Mesothelial cell of epicardium (in vitro differentiated cells): ENCODE measurements around the gene CMTM4. TPM values are rescaled to one million over a fixed set of nuclear protein-coding genes. Genes with fewer than 3 reads are reported as not detected.
A peak's percentile ranks its signal among the peaks of the same experiment; 100 is the strongest.
"Not testable (repeated sequence)": the region's sequence is repeated elsewhere in the genome, so short reads cannot be mapped to it uniquely, and the experiment has no call there.

Experiments used
- DNase-seq, 2 experiments: peaks; one replicate each; pipeline ENCODE4 v3.0.0; 2021; ENCODE audit warnings: low spot score in 2 of 2; ENCODE audit not compliant: unreplicated experiment in 2 of 2
- H3K27ac Mint-ChIP-seq: 2 replicates; pipeline ENCODE4 v1.8.0; 2021; ENCODE audit warnings: mixed read lengths
- H3K27me3 Mint-ChIP-seq: 2 replicates; pipeline ENCODE4 v1.8.0; 2021; ENCODE audit warnings: low read depth, mixed read lengths
- H3K36me3 Mint-ChIP-seq: 2 replicates; pipeline ENCODE4 v1.8.0; 2021; ENCODE audit warnings: mixed read lengths
- H3K4me1 Mint-ChIP-seq: 2 replicates; pipeline ENCODE4 v1.8.0; 2021; ENCODE audit warnings: mixed read lengths
- H3K4me3 Mint-ChIP-seq: 2 replicates; pipeline ENCODE4 v1.8.0; 2021; ENCODE audit warnings: mild to moderate bottlenecking, moderate library complexity, mixed read lengths
- H3K9me3 Mint-ChIP-seq: 2 replicates; pipeline ENCODE4 v1.8.0; 2021; ENCODE audit warnings: mixed read lengths
- CTCF ChIP-seq: fragments of 200-600 bp; sonication (generic); IDR thresholded peaks from one replicate; pipeline ENCODE4 v1.5.0; 2021; ENCODE audit warnings: antibody characterized with exemption; ENCODE audit not compliant: unreplicated experiment
- total RNA-seq: library from RNA; stranded (reverse); gene quantifications from 3 replicates; pipeline ENCODE4 v1.2.1, GENCODE V29; 2021

The CMTM4 gene
- total RNA-seq, 1 donor from 2014 or later = 63.4 TPM

- H3K4me3 Mint-ChIP-seq = no peak overlapping the region
- no peak for TF ChIP-seq CTCF
- peaks cover 10% of the 10 kb centered on the region for H3K36me3 Mint-ChIP-seq
- peaks cover 12% of the 10 kb centered on the region for H3K4me1 Mint-ChIP-seq
- no peaks in the 10 kb centered on the region for H3K9me3 Mint-ChIP-seq
- no peak overlapping the region for H3K27ac Mint-ChIP-seq
- H3K27me3 Mint-ChIP-seq = no peaks in the 10 kb centered on the region
- no peak for DNase-seq
Measured at GRCh38 chr16:66637806-66638205, 58.7 kb downstream of the CMTM4 start.

- peaks cover 12% of the 10 kb centered on the region for H3K4me1 Mint-ChIP-seq
- no peak for TF ChIP-seq CTCF
- DNase-seq = no peak
- no peak overlapping the region for H3K4me3 Mint-ChIP-seq
- peak overlapping the region; percentile 6 for H3K27ac Mint-ChIP-seq
- H3K9me3 Mint-ChIP-seq = no peaks in the 10 kb centered on the region
- H3K36me3 Mint-ChIP-seq = peaks cover 14% of the 10 kb centered on the region
- no peaks in the 10 kb centered on the region for H3K27me3 Mint-ChIP-seq
Measured at GRCh38 chr16:66636199-66636598, 60.3 kb downstream of the CMTM4 start.

- no peak for TF ChIP-seq CTCF
- Mint-ChIP-seq H3K9me3 (no peaks in the 10 kb centered on the region), H3K4me1 (peaks cover 12% of the 10 kb centered on the region), H3K27ac (peak overlapping the region; percentile 34), H3K27me3 (no peaks in the 10 kb centered on the region), H3K36me3 (peaks cover 14% of the 10 kb centered on the region), H3K4me3 (no peak overlapping the region)
- no peak for DNase-seq
Measured at GRCh38 chr16:66635406-66635805, 61.1 kb downstream of the CMTM4 start.

GRCh38 chr16:66634527-66635196 lies 61.9 kb downstream of the CMTM4 start:
- TF ChIP-seq CTCF = no peak
- peaks cover 12% of the 10 kb centered on the region for H3K4me1 Mint-ChIP-seq
- no peaks in the 10 kb centered on the region for H3K27me3 Mint-ChIP-seq
- no peak for DNase-seq
- H3K36me3 Mint-ChIP-seq = peaks cover 14% of the 10 kb centered on the region
- no peaks in the 10 kb centered on the region for H3K9me3 Mint-ChIP-seq
- H3K27ac Mint-ChIP-seq = no peak overlapping the region
- no peak overlapping the region for H3K4me3 Mint-ChIP-seq

- H3K36me3 Mint-ChIP-seq = peaks cover 20% of the 10 kb centered on the region
- not testable (repeated sequence) for H3K4me3 Mint-ChIP-seq, H3K27ac Mint-ChIP-seq
Measured at GRCh38 chr16:66631558-66631957, 65.0 kb downstream of the CMTM4 start.

GRCh38 chr16:66630561-66631260 lies 65.8 kb downstream of the CMTM4 start:
- not testable (repeated sequence) for H3K27me3 Mint-ChIP-seq, H3K27ac Mint-ChIP-seq, H3K4me1 Mint-ChIP-seq, H3K4me3 Mint-ChIP-seq, DNase-seq, H3K9me3 Mint-ChIP-seq
- peaks cover 20% of the 10 kb centered on the region for H3K36me3 Mint-ChIP-seq

More at GRCh38 chr16:66631558-66631957, 65.0 kb downstream of the CMTM4 start:
- not testable (repeated sequence) for H3K9me3 Mint-ChIP-seq, DNase-seq, H3K4me1 Mint-ChIP-seq, H3K27me3 Mint-ChIP-seq
